ENCODE measurements around the gene PPAN.

Gene PPAN

DNA sequence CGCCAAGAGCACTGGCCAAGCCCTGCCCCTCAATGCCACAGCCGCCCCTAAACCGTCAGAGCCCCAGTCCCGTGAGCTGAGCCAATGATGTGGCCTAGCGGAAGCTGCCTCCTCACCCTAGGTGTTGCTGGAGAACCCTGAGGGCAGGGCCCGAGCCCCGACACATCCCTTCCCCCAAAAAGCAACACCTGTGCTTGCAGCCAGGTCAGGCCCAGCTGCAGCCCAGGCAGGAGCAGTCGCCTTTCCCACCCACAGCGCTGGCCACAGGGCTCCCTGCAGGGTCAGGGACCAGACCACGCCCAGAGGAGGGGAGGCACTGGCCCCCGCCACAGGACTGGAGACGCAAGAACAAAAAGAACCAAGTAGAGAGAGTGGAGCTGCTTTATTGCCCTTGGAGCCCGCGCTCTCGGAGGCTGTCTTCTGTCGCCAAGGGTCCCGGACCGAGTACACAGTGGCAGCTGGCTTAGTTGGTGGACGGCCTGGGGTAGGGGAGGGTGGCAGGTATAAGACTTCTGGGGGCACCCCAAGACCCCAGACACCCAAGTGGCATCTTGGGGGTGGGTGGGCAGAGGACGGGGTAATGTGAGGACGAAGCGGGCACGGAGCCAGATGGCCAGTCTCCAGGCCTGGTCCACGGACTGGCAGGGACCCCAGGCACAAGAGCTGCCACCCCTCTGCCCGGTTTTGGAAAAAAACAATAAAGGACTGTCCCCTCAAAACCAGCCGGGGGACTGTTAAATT lies 8.7 kb downstream of the PPAN start:
- DNase-seq, result no peak

DNA sequence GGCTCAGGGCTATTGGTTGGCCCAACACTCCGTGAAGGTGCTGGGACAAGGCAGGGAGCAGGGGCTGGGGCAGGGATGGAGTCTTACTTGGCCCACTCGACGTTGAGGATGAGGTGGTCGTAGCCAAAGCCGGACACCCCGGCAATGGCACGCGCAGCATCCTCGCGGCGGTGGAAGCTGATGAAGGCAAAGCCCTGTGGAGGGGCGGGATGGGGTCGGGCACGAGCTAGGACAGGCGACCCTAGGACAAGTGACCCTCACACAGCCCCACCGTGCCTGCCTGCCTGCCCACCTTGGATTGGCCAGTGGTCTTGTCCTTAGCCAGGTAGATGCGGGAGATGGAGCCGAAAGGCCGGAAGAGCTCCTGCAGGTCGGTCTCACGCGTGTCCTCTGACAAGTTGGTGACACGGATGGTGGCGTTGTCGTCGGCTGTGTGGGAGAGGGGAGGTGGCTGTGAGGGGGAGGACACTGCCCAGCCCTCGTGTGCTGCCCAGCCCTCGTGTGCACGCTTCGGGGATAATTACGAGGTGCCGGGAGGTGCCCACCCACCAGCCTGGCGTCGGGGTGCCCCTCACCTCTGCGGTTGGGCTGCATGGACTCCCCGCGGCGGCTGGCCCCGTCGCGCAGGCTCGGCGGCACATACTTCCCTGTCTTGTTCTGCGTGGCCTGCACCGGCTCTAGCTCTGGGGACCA lies 9.4 kb downstream of the PPAN start:
- no peak for DNase-seq

DNA sequence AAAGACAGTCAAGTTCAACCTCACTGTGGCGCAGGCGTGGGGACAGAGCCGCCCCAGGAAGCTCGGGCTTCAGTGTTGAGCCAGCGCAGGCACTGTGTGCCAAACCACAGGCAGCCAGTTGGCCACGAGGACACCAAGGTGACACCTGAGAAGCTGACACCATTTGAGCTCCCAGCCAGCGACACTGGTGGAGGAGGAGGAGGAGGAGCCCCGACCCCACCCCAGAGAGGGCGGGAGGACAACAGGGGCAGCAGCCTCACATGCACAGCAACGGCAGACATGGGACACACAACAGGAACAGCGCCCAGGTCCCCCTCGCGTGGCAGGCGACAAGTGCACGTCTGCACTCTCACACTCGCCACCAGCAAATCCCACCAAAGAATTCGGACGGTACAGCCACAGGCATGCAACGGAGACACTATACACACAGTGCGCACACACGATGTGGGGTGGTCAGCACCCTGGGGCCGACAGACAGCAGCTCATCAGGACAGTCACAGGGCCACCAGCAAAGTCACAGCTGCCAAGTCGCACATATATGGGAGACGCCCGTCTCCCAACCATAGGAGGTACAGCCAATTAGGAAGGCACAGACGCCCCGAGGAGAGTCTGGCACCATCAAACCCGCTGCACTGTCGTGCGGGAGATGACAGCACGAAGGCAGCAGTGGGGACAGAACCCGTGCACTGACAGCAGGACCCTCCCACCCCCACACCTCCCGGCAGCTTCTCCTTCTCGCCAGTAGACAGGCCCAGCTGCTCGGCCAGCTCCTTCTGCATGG lies 10.1 kb downstream of the PPAN start:
- no peak for DNase-seq

DNA sequence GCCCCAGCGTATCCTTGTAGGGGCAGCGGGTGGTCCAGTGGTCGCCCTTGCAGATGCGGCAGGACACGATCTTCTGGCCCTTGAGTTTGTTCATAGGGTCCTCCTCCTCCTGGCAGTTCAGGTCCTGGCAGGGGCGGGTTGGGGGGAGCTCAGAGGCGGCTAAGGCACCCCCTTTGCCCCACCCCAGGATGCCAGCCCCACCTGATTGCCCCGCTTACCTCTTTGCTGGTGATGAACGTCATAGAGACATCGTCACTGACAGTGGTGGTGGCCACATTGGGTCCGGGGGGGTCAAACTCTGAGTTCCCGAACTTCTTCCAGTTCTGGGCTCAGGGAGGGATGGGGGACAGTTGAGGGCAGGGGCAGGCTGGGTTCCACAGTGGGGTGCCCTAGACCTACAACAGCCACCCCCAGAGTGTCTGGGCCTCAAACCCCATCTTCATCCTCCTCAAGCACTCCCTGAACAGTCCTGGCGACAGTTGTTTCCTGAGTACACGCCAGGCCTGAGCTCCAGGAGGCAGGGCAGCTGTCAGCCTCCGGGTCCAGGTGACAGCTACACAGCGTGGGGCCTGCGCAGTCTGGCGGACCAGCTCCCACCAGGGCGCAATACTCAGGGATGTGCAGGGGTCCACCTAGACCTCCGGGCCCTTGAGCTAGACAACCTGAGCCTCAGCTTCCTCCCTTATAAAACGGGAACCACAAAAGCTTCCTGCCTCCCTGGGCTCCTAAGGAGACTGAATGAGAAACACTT lies 10.9 kb downstream of the PPAN start:
- DNase-seq, result no peak

DNA sequence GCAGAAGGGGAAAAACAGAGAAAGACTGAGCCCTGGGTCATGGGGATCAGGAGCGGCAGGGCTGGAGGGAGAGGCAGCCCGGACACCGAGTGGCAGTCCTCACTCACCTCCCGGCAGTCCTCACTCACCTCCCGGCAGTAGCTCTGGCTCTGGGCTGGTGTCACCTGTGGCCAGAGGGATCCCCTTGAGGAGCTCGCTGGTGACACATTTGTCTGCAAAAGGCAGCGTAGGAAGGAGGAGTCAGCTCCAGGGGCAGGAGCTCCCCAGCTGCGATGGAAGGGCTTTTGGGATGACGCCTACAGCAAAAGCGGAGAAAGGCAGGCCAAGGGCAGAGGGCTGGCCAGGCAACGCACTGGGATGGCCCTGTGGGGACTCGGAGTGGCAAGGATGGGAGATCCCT lies 12.8 kb downstream of the PPAN start:
- DNase-seq, result no peak

DNA sequence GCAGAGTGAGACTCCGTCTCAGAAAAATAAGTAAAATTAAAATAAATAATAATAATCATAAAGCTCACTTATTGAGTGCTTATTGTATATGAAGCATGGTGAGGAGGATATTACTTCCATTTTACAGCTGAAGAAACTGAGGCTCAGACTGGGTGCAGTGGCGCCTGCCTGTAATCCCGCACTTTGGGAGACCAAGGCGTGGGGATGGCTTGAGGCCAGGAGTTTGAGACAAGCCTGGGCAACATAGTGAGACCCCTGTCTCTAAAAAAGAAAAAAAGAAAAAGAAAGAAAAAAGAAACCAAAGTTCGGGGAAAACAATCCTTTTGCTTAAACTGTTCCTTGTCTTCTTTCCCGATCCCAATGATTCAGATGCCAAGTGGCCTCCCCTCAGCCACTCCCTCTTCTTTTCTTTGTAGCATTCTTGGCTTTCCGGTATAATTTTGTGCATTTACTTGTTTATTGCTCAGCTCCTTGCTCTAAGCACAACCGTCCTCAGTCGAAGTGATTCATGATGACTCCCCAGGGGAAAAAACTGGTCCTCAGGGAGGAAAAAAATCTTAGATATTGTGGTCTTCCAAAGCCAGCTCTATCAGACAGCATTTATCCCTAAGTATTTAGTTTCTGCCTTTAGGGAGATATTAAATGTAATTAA lies 14.5 kb downstream of the PPAN start:
- DNase-seq, result no peak

DNA sequence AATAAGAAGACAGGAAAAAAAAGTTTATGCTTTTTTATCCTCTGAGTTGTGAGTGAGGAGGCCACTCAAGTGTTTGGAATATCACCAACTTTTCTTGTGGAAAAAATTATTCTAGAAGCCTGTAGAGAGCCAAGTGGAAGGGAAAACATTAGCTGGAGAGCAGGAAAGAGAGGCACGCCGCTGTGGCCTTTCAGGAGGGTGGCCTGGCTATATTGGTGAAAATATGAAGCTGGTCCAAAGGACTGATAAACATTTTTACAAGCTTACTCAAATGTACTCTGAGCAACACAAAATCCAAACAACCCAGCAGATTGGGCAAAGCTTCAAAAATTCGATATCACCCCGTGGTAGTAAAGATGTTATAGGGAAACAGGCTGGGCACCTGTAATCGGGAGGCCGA lies 15.9 kb downstream of the PPAN start:
- DNase-seq, result no peak

DNA sequence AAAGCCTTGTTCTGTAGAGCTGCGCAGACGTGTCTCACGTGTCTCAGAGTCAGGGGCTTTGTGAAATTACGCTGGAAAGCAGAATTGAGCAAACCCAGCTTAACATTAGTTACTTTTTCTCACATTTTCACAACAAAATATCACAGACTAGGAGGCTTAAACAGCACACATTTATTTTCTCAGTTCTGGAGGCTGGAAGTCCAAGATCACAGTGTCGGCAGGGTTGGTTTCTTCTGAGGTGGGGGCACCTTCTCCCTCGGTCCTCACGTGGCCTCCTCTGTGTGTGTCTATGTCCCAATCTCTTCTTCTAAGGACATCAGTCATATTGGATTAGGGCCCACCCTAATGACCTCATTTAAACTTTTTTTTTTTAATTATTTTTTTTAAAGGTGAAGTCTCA lies 18.3 kb downstream of the PPAN start:
- no peak for DNase-seq

DNA sequence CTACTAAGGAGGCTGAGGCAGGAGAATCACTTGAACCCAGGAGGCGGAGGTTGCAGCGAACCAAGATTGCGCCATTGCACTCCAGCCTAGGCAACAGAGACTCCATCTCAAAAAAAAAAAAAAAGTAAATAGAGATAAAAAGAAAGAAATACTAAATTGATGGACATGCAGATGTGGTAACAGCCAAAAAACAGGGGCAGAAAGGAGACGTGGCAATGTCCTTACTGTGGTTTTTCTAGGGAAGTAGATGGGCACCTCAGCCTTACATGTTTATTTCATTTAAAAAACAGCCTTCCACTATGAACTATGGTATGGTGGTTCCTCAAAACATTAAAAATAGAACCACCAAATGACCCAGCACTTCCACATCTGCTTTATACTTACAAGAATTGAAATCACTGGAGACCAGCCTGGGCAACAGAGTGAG lies 20.1 kb downstream of the PPAN start:
- no peak for DNase-seq

DNA sequence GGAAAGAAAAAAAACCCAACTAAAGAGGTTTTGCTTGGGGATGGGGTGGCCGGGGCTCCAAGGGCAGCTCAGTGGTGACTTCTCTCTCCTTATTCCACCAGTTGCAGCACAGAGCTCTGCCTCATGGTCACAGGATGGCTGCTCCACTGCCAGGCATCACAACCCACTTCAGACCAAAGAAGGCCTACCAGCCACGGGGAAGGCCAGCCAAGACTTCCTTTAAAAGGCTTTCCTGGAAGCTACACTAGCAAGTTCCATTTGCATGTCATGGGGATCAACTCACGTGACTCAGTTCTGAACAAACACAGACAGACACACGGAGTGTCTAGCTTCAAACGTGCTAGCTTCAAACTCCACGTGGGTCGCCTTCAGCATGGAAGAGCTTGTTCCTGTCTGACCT lies 26.7 kb downstream of the PPAN start:
- DNase-seq, result no peak

DNA sequence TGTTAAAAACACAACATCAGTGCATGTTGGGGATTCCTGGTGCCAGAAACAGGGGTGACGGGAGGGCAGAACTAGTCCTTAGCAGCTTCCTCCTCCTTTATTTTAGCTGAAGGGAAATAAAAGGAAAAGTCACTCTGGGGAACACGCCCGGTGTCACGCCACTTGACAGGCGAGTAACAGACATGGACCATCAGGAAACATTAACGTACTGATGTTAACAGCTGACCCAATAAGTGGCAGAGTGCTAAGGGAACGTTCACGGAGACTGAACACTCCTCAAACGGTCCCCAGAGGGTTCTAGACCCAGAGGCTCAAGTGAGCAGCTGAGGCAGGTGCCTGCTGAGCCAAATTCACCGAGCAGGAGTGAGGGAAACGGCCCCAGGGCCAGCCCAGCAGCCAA lies 27.4 kb downstream of the PPAN start:
- DNase-seq, result no peak

DNA sequence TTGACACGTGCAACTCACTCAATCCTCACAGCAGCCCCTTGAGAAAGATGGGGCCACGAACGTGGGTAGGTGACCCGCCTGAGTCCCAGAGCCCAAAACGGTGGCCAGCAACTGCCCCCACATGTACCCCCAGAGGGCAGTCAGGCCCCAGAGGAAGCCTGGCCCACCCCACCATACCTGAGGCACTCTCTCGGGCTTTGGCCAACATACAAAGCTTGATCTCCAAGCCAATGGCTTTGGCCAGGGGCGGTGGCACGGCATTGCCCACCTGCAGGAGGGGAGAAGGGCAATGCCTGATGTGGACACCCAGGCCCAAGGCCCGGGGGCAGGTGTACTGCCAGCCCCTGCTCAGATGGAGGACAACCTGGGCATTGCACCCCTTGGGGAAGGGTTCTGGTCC lies 27.9 kb downstream of the PPAN start:
- DNase-seq, result no peak

DNA sequence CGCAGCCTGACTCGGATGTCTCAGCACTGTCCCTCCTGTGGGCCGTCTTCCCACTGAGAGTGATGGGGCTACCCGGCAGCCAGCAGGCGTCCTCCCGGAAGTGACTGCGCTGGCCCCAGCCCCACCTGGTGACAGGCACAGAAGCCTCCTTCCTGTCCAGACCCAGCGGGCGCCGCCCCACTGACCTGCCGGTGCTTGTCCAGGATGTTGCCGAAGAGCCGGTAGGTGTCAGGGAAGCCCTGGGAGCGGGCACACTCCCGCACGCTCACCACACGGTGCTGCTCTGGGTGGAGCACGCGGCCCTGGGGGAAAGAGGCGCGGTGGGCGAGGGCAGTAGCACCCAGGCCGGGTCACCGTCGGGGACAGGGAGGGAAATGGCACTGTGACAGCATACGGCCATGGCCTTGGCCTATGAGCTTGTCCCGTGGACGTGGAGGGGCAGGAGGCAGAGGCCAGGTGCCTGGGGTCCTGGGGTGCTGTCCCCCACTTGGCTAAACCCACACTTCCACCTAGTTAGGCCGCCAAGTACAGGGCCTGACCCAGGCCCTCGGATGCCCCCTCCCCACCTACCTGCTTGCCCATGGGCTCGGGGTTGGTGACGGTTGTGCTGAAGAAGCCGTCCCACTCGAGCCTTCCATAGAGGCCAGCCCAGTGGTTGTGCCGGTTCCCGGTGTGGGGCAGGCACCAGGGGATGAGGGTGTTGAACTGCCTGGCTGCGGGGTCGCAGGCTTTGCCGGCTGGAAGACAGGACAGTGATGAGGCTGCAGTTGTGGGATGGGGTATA lies 29.6 kb downstream of the PPAN start:
- no peak for DNase-seq

DNA sequence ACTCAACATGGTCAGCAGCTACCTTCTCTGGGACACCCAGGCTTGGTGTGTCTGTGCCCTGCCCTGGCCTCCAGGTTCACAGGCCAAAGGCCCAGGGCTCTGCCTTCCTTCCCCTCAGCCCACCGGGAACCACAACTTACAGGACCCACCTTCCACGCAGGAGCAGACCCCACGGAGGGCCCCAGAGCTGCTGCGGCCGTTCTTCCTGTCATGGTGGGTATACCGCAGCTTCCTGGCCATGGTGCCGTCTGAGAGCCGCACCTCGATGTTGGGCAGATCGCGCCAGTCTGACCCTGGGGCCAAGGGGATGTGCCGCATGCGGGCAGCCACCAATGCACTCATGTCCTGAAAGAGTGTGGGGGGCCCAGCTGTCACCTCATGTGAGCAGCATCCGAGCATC lies 30.8 kb downstream of the PPAN start:
- DNase-seq, result no peak

DNA sequence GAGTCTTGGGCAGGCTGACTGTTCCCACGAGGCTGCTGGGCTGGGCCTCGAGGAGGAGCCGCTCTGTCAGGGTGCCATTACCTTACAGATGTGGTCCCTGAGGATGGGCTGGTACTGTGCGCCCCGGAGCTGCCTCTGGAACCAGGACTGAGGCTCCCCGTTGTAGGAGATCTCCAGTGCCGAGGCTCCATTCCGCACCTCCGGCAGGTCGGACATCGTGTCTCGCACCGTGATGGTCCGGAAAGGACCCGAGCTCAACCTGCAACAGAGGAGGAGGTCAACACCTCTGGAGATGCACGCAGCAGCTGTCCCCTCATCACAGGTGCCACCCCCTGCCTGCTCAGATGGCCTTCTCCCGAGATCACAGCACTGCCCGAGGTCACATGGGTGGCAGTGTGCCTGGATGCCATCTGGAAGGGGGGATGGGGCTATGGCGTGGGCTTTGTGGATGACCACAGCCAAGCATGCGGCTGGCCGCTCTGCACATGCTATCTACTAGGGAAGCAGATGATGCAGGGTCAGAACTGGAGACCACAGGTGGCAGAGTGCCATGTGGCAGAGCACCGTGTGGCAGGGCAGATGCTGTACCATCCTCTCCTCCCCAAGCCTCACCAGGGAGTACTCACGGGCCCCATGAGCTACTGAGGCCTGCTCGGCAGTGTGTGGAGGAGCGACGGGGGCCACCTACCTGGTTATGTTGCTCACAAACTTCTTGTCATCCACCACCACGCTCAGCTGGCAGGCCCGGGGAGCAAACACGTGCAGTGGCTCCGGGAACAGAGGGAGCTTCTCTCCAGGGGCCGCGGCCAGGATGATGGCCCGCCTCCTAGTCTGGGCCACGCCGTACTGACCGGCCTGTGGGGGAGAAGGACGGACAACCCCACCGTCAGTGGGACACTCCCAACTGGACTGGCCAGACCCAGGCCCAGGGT lies 31.9 kb downstream of the PPAN start:
- peak; percentile 13 for DNase-seq

DNA sequence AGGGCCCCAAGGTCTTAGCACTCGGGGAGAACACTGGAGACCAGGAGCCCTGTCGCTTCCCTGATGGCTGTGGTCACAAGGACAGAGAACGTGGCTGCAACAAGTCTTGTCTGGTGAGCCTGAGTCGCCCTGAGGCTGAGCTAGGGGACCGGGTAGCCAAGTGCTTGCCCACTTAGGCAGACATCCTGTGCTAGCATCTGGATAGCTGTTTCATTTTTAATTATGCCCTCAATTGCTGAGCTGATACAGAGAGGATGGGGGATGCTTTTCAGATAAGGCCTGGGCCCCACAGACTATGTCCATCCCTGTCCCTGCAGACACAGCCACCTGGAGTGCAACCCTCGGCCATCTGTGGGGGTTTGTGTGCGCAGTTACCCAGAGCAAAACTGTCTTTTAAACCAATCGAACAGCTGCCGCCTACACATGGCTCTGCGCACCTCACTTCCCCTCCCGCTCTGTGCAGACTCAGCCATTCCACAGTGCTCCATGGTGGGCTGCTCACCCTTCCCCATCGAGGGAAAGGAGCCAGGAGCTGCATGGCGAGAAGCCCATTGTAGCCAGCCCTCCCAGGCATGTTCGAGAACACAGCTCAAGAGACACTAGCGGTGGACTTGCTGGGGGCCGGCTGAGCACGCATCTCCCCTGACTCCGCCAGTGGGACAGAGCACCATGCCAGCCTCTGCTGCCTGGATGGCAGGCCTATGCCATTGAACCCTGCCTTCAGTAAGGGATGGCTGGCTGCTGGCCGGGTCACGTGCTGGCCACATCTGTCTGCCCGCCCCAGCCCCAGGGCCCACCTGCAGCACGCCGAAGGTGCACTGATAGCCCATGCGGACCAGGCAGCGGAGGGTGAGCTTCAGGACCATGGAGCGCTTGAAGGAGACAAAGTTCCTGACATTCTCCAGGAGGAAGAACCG lies 33.0 kb downstream of the PPAN start:
- DNase-seq, result peak; percentile 28

DNA sequence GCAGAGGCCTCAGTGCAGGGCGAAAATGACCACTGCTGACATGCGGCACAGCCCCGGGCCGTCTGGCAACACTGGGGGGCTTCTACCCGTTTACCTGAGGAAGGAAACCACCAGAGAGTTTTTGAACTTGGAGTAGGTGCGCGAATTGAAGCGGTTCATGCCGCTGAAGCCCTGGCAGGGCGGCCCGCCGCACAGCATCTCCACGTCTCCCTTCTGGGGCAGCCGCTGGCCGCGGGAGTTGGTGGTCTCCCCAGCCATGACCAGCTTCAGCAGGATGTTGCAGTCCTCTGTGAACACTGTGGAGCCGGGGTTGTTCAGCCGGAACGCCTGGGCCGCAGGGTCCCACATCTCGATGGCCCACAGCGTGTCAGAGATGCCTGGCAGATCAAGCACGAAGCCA lies 33.8 kb downstream of the PPAN start:
- no peak for DNase-seq

DNA sequence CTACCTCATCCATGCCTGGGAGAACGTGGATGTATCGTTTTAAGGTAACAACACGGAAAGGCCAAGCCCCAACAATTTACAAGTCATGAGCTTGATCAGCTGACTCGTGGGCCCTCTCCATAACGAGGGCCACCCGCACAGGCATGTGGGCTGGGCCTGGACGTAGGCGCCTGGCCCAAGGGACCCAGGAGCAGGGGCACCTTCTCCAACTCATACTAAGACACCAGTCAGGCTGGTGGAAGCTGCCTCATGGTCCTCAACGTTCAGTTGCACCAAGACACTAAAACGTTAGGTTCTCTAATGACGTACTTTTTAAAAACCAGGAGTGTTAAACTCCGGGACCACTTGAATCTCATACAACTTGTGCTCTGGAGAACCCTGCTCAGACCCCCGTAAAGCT lies 35.3 kb downstream of the PPAN start:
- no peak for DNase-seq

DNA sequence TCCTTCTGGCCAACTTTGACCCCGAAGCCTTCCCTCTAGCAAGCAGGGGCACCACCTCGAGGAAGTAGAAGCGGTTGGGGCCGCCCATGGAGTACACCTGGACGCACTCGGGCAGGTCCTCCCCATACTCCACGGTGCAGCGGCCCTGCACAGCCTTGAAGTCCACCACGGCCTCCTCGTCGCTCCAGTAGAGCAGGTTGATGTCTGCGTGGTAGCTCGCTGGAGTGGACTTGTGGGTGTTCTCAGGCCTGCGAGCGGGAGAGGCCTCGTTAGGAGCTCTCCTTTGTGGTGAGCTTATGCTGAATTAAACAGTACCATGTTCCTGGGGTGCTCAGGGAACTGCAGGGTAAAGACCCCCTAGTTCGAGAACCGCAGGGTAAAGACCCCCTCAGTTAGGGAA lies 35.8 kb downstream of the PPAN start:
- no peak for DNase-seq
